MCF 10A (cell line): ENCODE data around the gene CPNE4. TPM values are rescaled to one million over a fixed set of nuclear protein-coding genes. Genes with fewer than 3 reads are reported as not detected.

Experiments
- BruUV-seq: library from RNA; stranded (reverse); fragments of 400-500 nt; replicated peaks from 2 replicates; lab custom pipeline; 2021; lab: Mats Ljungman, UMichigan
- CTCF ChIA-PET: fragments of 300-600 bp; sonication (Branson Sonifier 250); formaldehyde crosslinking; extraction: SDS; loops from one replicate; lab custom pipeline; 2021; ENCODE audit warnings: antibody characterized with exemption, inconsistent platforms; lab: Yijun Ruan, JAX
- POLR2A ChIA-PET: fragments of 300-600, 350-650 bp; sonication (Branson Sonifier 250); formaldehyde crosslinking; extraction: SDS; loops from one replicate; lab custom pipeline; 2020; ENCODE audit warnings: antibody characterized with exemption, inconsistent platforms; lab: Yijun Ruan, JAX
- DNase-seq: peaks from one replicate; pipeline ENCODE4 v3.0.0-alpha.2; 2018; ENCODE audit not compliant: unreplicated experiment
- H3K27ac Mint-ChIP-seq: one replicate; pipeline ENCODE4 v1.8.0; 2022; ENCODE audit warnings: mild to moderate bottlenecking, low read depth, mixed read lengths; ENCODE audit not compliant: unreplicated experiment
- H3K27me3 Mint-ChIP-seq: one replicate; pipeline ENCODE4 v1.8.0; 2022; ENCODE audit warnings: mixed read lengths; ENCODE audit not compliant: insufficient read depth, unreplicated experiment
- H3K36me3 Mint-ChIP-seq: one replicate; pipeline ENCODE4 v1.8.0; 2022; ENCODE audit warnings: mild to moderate bottlenecking, moderate library complexity, mixed read lengths; ENCODE audit not compliant: insufficient read depth, unreplicated experiment
- H3K4me1 Mint-ChIP-seq: one replicate; pipeline ENCODE4 v1.8.0; 2022; ENCODE audit warnings: mixed read lengths; ENCODE audit not compliant: insufficient read depth, unreplicated experiment
- H3K4me3 Mint-ChIP-seq: one replicate; pipeline ENCODE4 v1.8.0; 2022; ENCODE audit warnings: mild to moderate bottlenecking, moderate library complexity, mixed read lengths; ENCODE audit not compliant: unreplicated experiment
- H3K9me3 Mint-ChIP-seq: one replicate; pipeline ENCODE4 v1.8.0; 2022; ENCODE audit warnings: mixed read lengths; ENCODE audit not compliant: unreplicated experiment
- CTCF ChIP-seq: fragments of 200-600 bp; IDR thresholded peaks from one replicate; pipeline ENCODE4 v1.8.0; 2022; ENCODE audit warnings: antibody characterized with exemption, mild to moderate bottlenecking; ENCODE audit not compliant: unreplicated experiment
- intact Hi-C: fragments of 100-400 bp; cut with micrococcal nuclease; formaldehyde crosslinking; loops from 2 replicates; pipeline ENCODE4 v1.14.1; 2022
- total RNA-seq: library from RNA; stranded (reverse); gene quantifications from 2 replicates; pipeline ENCODE4 v1.2.3, GENCODE V29; 2022

CPNE4 gene
- total RNA-seq, 1 experiment from 2014 or later: not detected

- H3K4me1 Mint-ChIP-seq: no peaks in the 10 kb centered on the region
- DNase-seq: no peak
- no TSS peak for BruUV-seq
- H3K27me3 Mint-ChIP-seq: no peaks in the 10 kb centered on the region
- intact Hi-C loops: no loop called here
- POLR2A ChIA-PET: no interaction called here
- CTCF ChIA-PET: no interaction called here
- no peak overlapping the region for H3K27ac Mint-ChIP-seq
- no peak overlapping the region for H3K4me3 Mint-ChIP-seq
- H3K9me3 Mint-ChIP-seq: no peaks in the 10 kb centered on the region
- H3K36me3 Mint-ChIP-seq: no peaks in the 10 kb centered on the region
- no peak for TF ChIP-seq CTCF
These were observed 437.0 kb downstream of the CPNE4 start for GRCh38 chr3:131597816-131598215.

GRCh38 chr3:131596884-131597283, 437.9 kb downstream of the CPNE4 start:
- H3K9me3 Mint-ChIP-seq: no peaks in the 10 kb centered on the region
- no peak overlapping the region for H3K4me3 Mint-ChIP-seq
- no peaks in the 10 kb centered on the region for H3K27me3 Mint-ChIP-seq
- intact Hi-C loops: no loop called here
- no peaks in the 10 kb centered on the region for H3K36me3 Mint-ChIP-seq
- H3K4me1 Mint-ChIP-seq: no peaks in the 10 kb centered on the region
- ChIA-PET POLR2A (no interaction called here), CTCF (no interaction called here)
- no peak overlapping the region for H3K27ac Mint-ChIP-seq
- no peak for DNase-seq
- TF ChIP-seq CTCF: no peak
- no TSS peak for BruUV-seq

- ChIA-PET CTCF (no interaction called here), POLR2A (no interaction called here)
- Mint-ChIP-seq H3K27me3 (peaks cover 12% of the 10 kb centered on the region), H3K36me3 (no peaks in the 10 kb centered on the region), H3K4me1 (no peaks in the 10 kb centered on the region), H3K4me3 (no peak overlapping the region), H3K9me3 (no peaks in the 10 kb centered on the region), H3K27ac (no peak overlapping the region)
- intact Hi-C loops: no loop called here
- no peak for TF ChIP-seq CTCF
- peak; percentile 28 for DNase-seq
- no TSS peak for BruUV-seq
These were observed 443.3 kb downstream of the CPNE4 start for GRCh38 chr3:131591394-131592014.

GRCh38 chr3:131586277-131586676, 448.5 kb downstream of the CPNE4 start:
- POLR2A ChIA-PET: no interaction called here
- TF ChIP-seq CTCF: no peak
- DNase-seq: no peak
- CTCF ChIA-PET: interaction anchor here (0.6 kb wide), 1 partner anchor 972 kb away, joined by 3 read pairs; no protein-coding TSS in a partner anchor
- no peak overlapping the region for H3K4me3 Mint-ChIP-seq
- no peaks in the 10 kb centered on the region for H3K36me3 Mint-ChIP-seq
- intact Hi-C loops: no loop called here
- H3K4me1 Mint-ChIP-seq: no peaks in the 10 kb centered on the region
- no peaks in the 10 kb centered on the region for H3K9me3 Mint-ChIP-seq
- BruUV-seq: no TSS peak
- no peak overlapping the region for H3K27ac Mint-ChIP-seq
- H3K27me3 Mint-ChIP-seq: peaks cover 12% of the 10 kb centered on the region
